Gastrocnemius medialis (tissue), 4 donors: ENCODE results near the gene ACTN2. TPM values are rescaled to one million over a fixed set of nuclear protein-coding genes. Genes with fewer than 3 reads are reported as not detected.

Source experiments
- ATAC-seq, 2 donors: fragments of 150-250 bp; one replicate each; pipeline ENCODE4 v1.9.1; 2016
- DNase-seq, 2 donors: peaks; one replicate each; pipeline ENCODE4 v3.0.0-alpha.2; 2019
- H3K27ac ChIP-seq, 4 donors: fragments of 200-600 bp; sonication (generic); 1 replicate in 1 of 4; 2 replicates in 3 of 4; pipeline ENCODE4 v1.5.1; 2016 to 2018; ENCODE audit warnings: mild to moderate bottlenecking in 2 of 4, moderate library complexity in 1 of 4
- H3K27me3 ChIP-seq, 3 donors: fragments of 200-600 bp; sonication (generic) in 2 of 3; 1 replicate in 1 of 3; 2 replicates in 2 of 3; pipeline versions ENCODE4 v1.5.1 to v1.6.0; 2016 to 2019; ENCODE audit warnings: mild to moderate bottlenecking in 1 of 3, moderate library complexity in 1 of 3
- H3K36me3 ChIP-seq, 2 donors: fragments of 200-600 bp; sonication (generic) in 1 of 2; one replicate each; pipeline ENCODE4 v1.5.1; 2017 to 2018
- H3K4me1 ChIP-seq, 2 donors: fragments of 200-600 bp; sonication (generic) in 1 of 2; one replicate each; pipeline ENCODE4 v1.5.1; 2016 to 2017; ENCODE audit warnings: mild to moderate bottlenecking in 2 of 2
- H3K4me3 ChIP-seq, 4 donors: fragments of 200-600 bp; sonication (generic) in 3 of 4; 1 replicate in 1 of 4; 2 replicates in 3 of 4; pipeline ENCODE4 v1.5.1; 2016 to 2019; ENCODE audit warnings: mild to moderate bottlenecking in 2 of 4
- H3K9me3 ChIP-seq, 3 donors: fragments of 200-600 bp; sonication (generic) in 2 of 3; 1 replicate in 1 of 3; 2 replicates in 2 of 3; pipeline ENCODE4 v1.5.1; 2016 to 2019
- CTCF ChIP-seq, 5 experiments: fragments of 450-650 bp in 3 of 5; fragments of 200-600 bp in 2 of 5; sonication (generic) in 2 of 5; IDR thresholded peaks in 4 of 5; conservative IDR thresholded peaks in 1 of 5; 1 replicate in 4 of 5; 2 replicates in 1 of 5; pipeline ENCODE4 v1.5.1; 2016 to 2019; ENCODE audit warnings: antibody characterized with exemption in 5 of 5, mild to moderate bottlenecking in 3 of 5, moderate library complexity in 3 of 5
- POLR2A ChIP-seq, 2 donors: fragments of 450-650 bp; IDR thresholded peaks; one replicate each; pipeline ENCODE4 v1.6.1; 2017; ENCODE audit warnings: antibody characterized with exemption in 2 of 2, mild to moderate bottlenecking in 2 of 2, moderate library complexity in 2 of 2
- in situ Hi-C, 4 donors: fragments of 200-750 bp; cut with MboI; loops; one replicate each; pipeline versions ENCODE4 v1.15.0 to v1.8.0; 2017; ENCODE audit warnings: low sequenced_read_pairs in 4 of 4
- intact Hi-C: fragments of 100-400 bp; cut with DNase I; formaldehyde crosslinking; loops from one replicate; pipeline ENCODE4 v1.15.1; 2023; ENCODE audit warnings: low total_unique reads
- total RNA-seq, 4 donors: library from RNA; depleted of rRNA; stranded (reverse); fragments of >200 nt; gene quantifications; one replicate each; pipeline versions ENCODE4 v1.1.0 to v1.2.3, GENCODE V29; 2016

Gene ACTN2
- total RNA-seq, 4 donors from 2014 or later, result 503 to 1,706 (median 1,214) TPM

- no peaks in the 10 kb centered on the region for H3K27me3 ChIP-seq
- no peak for TF ChIP-seq CTCF (IDR thresholded peaks at IDR 0.05 in 4 of 5, conservative IDR thresholded peaks at IDR 0.05 in 1 of 5)
- TF ChIP-seq POLR2A (IDR thresholded peaks at IDR 0.05), result no peak
- intact Hi-C loops (no loop called here), in situ Hi-C loops (no loop called here)
- H3K4me1 ChIP-seq, result peaks cover 6 to 16% of the 10 kb centered on the region in 2 donors
- no peak for DNase-seq
- peak; percentile 56 to 69 for ATAC-seq
- H3K4me3 ChIP-seq, result peak overlapping the region in 2 of 4 donors; percentile 24 to 26
- peak overlapping the region in 3 of 4 donors; percentile 18 to 52 (median 39) for H3K27ac ChIP-seq
- no peaks in the 10 kb centered on the region for H3K9me3 ChIP-seq
- H3K36me3 ChIP-seq, result no peaks in the 10 kb centered on the region
These were observed 12.9 kb upstream of the ACTN2 start for GRCh38 chr1:236673289-236673919.

- ATAC-seq (no peak), DNase-seq (no peak)
- Histone ChIP-seq H3K4me3 (no peak overlapping the region), H3K9me3 (no peaks in the 10 kb centered on the region), H3K36me3 (no peaks in the 10 kb centered on the region), H3K4me1 (peaks cover 6 to 15% of the 10 kb centered on the region in 2 donors), H3K27ac (no peak overlapping the region), H3K27me3 (no peaks in the 10 kb centered on the region)
- in situ Hi-C loops (no loop called here), intact Hi-C loops (no loop called here)
- TF ChIP-seq CTCF (IDR thresholded peaks at IDR 0.05 in 4 of 5, conservative IDR thresholded peaks at IDR 0.05 in 1 of 5), result no peak
- no peak for TF ChIP-seq POLR2A (IDR thresholded peaks at IDR 0.05)
These were observed 8.6 kb upstream of the ACTN2 start for GRCh38 chr1:236677641-236678235.

GRCh38 chr1:236681219-236681618 is 5.1 kb upstream of the ACTN2 start:
- Histone ChIP-seq H3K4me1 (peaks cover 0 to 6% of the 10 kb centered on the region in 2 donors), H3K9me3 (no peaks in the 10 kb centered on the region), H3K27me3 (no peaks in the 10 kb centered on the region), H3K27ac (no peak overlapping the region), H3K4me3 (no peak overlapping the region), H3K36me3 (no peaks in the 10 kb centered on the region)
- intact Hi-C loops (no loop called here), in situ Hi-C loops (no loop called here)
- DNase-seq, result no peak
- ATAC-seq, result no peak
- TF ChIP-seq POLR2A (IDR thresholded peaks at IDR 0.05), result no peak
- TF ChIP-seq CTCF (IDR thresholded peaks at IDR 0.05 in 4 of 5, conservative IDR thresholded peaks at IDR 0.05 in 1 of 5), result no peak

GRCh38 chr1:236685205-236685916 is 938 bp upstream of the ACTN2 start:
- in situ Hi-C loops, result loop anchor here in 1 of 4 donors (5.0 kb wide), 1 partner anchor 63 kb away; no protein-coding TSS in a partner anchor
- Histone ChIP-seq H3K36me3 (no peaks in the 10 kb centered on the region), H3K9me3 (no peaks in the 10 kb centered on the region), H3K4me3 (peak overlapping the region; percentile 60 to 73 (median 68)), H3K27me3 (no peaks in the 10 kb centered on the region), H3K4me1 (peaks cover 11 to 21% of the 10 kb centered on the region in 2 donors), H3K27ac (peak overlapping the region; percentile 94 to 97 (median 96))
- intact Hi-C loops, result loop anchor here (2.0 to 5.0 kb wide), 2 partner anchors 25 to 112 kb away; partner anchors contain the start of gene MTR
- DNase-seq (peak in 1 of 2 donors; percentile 53), ATAC-seq (no peak)
- TF ChIP-seq POLR2A (IDR thresholded peaks at IDR 0.05) (no peak), CTCF (IDR thresholded peaks at IDR 0.05 in 4 of 5, conservative IDR thresholded peaks at IDR 0.05 in 1 of 5) (no peak)
